OCI-M2 (cell line): ENCODE measurements around the gene HMGCS2.

ENCODE experiments used
- DNase-seq: peaks from one replicate; lab custom pipeline; 2025; ENCODE audit not compliant: unreplicated experiment; lab: John Stamatoyannopoulos, UW

HMGCS2 gene

DNA sequence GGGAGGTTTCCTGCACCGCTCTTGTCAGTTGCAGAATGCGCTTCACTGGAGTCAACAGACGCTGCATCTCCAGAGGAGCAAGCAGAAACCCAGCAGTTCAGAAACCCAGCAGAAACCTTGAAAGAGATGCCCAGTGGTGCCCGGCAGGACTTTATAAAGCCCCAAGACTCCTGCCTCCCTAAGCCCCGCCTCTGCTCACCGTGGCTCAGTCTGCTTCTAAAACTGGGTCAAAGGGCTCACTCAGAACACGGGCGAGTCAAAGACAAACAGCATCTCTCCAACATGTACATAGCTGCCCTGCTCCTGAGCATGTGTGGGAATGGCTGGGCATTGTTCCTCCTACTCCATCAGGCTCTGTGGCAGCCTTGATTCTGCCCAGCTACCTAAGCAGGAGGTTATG lies at the start of gene HMGCS2:
Gene HMGCS2 (minus strand): TSS at position 128 of the 400 bp plus-strand sequence. CDS start 61 bp downstream, at position 67.
- no peak for DNase-seq

DNA sequence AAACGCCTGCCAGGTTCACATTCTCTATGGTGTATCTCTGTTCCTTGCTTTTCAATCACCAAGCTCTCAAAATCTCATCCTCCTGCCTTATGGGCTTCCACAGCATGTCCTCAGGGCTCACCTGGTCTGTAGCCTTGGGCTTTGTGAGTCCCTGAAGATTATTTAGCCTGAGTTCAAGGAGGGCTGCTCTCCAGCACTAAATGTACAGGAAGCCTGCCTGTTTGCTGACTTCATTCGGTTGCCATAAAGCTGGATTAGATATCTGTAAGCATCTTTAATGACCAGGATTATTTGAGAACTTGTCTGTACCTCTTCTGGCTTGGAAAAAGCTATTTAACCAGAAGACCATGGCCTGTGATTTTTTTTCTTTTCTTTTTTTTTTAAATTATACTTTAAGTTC lies 49.5 kb upstream of the HMGCS2 start:
- DNase-seq = no peak

DNA sequence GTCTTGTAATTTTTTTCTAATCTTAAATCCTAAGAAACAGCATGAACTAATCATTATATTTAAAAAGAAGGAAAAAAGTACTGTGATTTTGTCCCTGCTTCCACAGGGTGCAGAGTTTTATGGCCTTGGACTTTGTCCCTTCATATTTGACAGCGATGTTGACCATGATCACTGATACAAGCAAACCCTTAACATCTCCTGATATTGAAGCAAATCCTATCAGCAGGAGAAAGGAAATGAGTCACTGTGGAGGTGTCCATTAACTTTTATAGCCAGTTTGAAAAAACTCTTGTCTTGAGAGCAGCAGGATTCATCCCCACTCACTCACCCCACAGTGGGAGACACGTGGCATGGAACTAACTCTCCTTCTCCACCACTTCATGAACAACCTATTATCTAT lies 47.7 kb upstream of the HMGCS2 start:
- DNase-seq = no peak

DNA sequence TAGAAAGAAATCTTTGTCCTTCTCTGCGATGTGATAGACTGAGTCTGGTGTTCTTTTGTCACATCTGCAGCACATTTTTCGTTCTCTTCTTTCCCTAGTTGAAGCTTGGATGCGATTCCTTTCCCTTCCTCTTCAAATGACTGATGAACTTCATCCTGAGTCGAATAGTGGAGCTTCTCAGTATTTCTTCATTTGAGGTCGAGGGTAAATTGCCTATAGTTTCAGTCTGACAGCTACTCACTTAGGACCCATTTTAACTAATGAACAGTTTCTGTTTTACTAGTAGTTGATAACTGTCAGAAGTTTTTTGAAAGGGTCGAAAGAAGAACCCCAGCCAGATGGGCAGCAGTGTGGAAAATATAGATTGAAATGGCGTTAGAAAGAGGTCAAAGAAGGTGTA lies 47.2 kb upstream of the HMGCS2 start:
- no peak for DNase-seq

DNA sequence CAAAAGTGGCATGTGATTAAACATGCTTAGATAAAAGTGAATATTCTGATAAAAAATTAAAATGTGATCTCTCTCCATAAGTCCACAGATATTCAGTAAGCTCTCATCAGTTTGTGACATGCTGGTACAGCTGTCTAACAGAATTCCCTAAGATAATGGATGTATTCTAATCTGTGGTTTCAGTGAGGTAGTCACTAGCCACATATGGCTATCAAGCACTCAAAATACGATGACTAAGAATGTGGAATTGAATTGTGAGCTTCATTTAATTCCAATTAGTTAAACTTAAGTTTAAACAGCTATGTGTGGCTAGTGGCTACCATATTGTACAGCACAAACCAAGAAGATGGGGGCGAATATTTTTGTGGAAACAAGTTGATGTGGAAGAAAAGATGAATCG lies 46.7 kb upstream of the HMGCS2 start:
- DNase-seq = no peak

DNA sequence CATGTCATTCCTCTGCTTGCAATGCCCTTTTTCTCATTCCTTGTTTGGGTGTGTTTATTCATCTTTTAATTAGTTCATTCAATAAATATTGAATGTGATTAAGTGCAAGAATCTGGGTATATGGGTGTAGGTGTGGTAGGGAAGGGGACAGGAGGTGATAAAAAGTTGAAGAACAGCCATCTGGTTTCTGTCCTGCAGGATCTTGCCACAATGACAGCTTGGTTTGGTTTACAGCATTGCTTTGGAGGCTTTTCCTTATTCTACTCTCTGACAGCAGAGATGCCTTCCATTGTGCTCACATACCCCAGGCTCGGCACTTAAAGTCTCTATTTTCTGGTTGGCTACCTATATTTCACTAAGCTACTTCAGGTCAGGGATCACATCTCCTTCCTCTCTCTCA lies 45.6 kb upstream of the HMGCS2 start:
- DNase-seq = no peak

DNA sequence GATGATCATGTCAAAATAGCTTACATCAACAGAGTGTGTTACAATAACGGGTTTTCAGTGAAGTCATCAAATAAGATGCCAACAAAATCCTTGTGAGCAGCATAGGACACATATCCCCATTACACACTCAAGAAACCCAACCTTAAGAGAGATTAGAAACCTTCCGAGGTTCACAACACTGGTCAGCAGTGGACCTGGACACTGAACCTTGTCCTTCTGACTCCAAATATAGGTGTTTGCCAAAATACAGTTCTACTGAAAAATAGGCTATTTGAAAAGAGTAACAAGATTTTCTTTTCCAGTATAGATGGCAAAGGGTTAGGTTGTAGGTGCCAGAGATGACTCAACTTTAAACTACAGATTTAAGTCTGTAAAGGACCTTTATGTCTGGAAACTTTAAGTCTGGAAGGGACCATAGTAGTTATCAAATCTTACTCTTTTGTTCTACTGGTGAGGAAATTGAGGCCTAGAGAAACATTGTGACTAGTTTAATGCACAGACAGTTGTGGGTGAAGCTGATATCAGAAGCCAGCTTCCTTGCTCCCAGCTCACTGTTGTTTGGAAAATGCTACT lies 43.4 kb upstream of the HMGCS2 start:
- no peak for DNase-seq

DNA sequence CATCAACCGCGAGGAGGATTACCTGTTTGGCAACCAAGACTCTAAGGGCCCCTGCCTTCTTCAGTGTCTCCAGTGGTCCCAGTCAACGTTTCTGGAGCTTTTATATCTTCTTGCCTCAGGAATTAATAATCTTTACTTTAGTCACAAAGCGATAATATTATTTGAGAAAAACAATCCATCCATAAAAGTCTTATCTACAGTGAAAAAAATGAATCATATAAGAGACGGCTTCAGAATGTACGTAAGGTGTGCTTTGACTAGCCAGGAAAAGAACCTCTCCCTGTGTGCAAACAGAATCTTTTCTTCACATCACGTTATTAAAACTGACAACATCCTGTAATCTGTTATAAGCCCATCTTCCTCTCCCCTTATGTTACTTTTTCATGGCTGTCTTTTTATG lies 42.7 kb upstream of the HMGCS2 start, which contains the start of gene REG4:
Gene REG4 (minus strand): TSS at position 74 of the 400 bp plus-strand sequence. CDS start 2,691 bp downstream, outside the sequence.
- no peak for DNase-seq

DNA sequence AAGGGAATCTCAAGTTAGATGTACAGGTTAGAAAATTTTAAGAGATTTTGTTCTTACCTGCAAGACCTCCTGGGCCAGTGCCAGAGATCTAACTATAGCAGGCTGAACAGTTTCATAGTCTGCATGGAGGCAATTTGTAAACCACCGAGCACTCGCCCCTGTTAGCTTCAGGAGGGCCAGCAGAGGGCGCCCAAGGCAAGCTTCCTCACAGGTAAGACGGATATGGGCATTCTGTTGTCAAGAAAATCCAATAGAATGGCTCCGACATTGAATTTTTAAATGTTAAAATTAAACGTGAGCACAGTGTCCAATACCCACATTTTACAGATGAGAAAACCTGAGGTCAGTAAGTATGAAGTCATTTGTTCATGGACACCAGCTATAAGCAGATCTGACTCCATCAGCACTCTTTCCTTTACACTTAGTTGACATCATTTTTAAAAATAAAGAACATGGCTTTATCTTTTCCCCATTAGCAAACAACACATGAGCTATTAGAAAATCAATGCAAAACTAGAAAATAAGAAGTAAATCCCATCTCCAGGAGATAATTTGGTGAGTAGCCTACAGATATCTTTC lies 40.4 kb upstream of the HMGCS2 start:
- DNase-seq = peak; percentile 26

DNA sequence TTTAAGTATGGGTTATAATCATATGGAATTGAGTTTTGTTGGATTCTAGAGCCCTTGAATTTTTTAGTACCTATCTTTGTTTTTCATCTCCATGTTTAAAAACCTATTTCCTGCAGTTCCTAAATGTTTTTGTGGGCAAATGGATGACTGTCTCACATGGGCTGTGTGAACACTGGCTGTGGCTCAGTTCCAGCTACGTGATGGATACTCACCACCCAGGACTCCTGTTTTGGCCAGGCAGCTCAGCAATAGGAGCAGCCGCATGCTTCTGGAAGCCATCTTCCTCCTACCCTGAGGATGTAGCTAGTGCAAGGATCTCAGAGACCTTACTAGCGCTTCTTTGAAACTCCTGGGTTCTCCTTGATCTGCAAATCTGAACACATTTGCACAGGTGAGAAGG lies 39.8 kb upstream of the HMGCS2 start:
- DNase-seq = no peak

DNA sequence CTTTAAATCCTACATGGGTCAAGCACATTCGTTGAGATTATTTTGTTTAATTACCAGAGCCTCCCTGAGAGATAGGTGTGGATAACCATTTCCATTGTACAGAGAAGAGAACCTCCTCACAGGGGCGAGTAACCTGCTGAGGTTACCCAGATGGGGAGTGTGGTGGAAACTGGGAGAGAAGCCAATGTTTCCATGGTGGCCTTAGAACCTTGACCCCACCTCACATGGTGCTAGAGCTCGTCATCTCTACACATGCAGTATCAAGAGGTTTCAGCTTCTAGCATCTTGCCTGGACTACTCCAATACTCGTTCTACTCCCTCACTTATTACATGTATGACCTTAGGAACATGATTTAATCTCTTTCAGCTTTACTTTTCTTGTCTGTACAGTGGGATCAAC lies 37.8 kb upstream of the HMGCS2 start:
- no peak for DNase-seq

DNA sequence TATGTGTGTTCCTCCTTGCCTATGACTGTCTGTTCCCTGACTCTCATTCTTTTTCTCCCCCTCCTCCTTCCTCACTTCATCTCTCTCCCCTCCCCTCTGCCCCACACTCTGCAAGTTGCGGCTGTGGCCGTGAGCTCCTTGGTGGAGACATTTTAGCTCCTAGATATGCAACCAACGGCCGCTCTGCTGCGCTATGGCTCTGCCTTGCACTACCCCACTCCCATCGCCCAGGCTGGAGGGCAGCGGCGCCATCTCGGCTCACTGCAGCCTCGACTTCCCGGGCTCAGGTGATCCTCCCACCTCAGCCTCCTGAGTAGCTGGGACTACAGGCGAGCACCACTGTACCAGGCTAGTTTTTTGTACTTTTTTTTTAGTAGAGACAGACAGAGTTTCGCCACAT lies 37.0 kb upstream of the HMGCS2 start:
- no peak for DNase-seq

DNA sequence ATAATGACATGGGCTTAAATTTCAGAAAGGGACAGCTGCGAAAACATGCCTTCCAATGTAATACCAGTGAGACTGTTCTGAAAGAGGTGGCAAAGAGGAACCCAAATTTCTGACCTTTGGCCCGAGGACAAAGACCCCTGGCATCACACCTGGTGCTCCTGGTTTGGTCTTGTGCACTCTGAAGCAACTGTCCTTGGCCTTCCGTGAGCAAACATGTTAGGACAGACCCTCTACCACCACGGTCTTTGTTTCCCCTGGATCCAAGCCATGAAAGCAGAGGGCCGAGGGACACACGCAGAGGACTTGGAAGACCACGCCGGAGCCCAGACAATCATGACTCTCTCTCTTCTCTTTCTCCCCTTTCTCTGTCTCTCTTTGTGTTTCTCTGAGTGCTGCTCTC lies 36.5 kb upstream of the HMGCS2 start:
- DNase-seq = no peak

DNA sequence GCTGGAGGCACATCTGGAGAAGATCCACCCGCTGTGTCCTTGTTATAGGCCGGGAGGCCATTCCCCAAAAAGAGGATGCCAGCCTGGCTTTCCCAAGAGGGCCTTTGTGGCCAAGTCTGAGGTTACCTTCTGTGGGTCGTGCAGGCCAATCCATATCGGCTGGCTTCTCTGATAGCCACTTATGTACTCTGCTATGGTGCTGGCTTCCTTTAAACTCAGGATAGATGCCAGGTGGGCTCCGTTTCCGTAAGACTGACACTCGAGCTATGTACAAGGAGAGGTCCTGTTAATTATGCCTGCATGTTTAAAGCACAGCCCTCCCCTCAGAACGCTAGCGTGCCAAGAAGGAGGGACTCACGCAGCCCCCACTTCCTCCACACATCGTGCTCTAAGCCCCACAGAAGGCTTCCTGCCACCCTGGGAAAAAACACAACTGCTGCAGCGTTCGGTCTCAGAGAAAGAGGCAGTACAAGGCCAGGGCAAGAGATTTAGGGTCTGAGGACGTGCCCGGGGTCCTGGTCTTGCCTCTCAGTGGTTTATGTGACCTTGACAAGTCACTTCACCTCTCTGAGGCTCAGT lies 31.0 kb upstream of the HMGCS2 start:
- no peak for DNase-seq

DNA sequence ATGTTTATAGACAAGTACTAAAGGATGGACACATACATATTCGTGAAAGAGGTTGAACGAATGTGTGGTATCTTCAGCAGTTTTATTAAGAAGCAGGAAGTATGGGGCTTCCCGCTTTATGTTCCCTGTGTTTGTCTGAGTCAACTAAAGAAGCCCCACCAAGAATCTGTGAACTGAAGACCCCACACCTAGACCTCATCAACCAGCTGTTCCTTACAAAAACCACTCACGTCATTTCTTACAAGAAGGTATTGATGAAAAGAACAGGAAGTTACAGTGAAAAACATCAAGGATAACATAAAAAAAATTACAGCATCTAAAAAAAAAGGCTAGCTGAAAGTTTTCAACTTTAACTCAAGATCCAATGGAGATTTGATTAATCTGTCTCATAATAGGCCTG lies 30.3 kb upstream of the HMGCS2 start:
- no peak for DNase-seq

DNA sequence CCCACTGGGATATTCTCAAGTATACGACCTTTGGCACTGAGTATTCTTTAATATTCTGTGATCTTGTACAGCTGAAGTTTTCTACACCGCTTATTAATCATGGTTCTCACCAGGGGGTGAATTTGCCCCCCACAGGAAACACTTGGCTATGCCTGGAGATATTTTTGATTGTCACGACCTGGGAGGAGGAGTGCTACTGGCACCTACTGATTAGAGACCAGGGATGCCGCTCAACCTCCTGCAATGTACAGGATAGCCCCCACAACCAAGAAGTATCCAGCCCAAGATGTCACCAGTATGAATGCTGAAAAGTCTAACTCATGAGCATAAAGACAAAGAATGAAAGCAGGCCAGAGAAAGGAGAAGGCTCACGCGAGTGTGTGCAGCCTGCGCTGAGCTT lies 28.9 kb upstream of the HMGCS2 start:
- DNase-seq = no peak

DNA sequence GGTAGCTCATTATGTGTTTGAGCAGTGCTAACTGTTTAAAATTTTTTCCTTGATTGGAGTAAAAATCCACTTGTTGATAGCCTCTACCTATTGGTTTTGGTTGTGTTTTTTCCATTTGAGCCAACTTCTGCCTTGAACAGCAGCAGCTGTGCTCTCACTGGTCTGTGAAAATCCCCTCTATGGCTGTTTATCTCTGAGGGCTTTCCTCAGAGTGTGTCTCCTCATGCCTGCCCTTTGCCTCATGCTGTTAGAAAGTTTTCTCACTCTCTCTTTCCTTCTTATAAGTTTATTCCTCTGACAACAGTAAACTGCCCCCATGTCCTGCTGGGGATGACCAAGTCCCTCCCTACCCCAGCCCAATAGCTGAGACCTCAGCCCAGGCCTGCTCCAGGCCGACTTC lies 28.5 kb upstream of the HMGCS2 start:
- no peak for DNase-seq

DNA sequence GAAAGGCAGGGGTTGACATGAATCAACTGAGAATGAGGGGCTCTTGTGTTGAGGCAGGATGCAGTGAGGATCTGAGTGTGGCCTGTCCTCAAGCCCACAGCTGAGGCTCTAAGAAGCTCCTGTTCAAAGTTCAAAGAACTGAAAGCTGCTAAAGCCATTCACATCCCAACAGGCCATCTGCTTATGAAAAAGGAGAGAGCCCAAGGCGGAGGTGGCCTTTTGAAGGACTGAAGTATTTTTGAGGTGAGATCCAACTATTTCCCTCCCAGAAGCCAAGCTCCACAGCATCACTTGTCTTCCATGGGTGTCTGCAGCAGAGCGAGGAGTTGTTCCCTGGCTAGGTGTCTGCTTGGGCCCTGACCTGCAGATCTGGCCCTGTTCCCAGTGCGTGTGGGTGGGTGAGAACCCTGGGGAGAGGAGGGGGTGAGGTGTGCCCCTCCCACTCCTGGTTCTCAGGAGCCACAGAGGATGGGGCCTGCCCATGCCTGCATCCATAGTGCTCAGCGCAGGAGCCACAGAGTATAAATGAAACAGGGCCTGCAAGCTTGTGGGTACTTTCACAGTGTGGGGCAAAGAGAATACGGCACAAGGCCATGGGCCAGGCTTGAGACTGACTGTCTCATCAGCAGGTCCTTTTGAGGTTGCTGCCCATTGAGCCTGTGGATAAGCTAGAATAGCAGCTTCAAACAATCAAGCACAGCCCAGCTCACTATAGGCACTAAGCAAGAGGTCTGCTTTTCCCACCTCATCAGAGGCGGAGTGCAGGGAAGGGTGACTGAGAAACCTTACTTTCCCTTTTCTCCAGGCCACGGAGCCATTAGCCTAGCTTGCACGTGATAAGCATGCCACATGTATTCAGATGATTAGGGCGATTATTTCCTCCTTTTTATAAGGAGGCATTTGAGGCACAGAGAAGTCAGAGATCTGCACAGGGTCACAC lies 26.8 kb upstream of the HMGCS2 start:
- DNase-seq = no peak

DNA sequence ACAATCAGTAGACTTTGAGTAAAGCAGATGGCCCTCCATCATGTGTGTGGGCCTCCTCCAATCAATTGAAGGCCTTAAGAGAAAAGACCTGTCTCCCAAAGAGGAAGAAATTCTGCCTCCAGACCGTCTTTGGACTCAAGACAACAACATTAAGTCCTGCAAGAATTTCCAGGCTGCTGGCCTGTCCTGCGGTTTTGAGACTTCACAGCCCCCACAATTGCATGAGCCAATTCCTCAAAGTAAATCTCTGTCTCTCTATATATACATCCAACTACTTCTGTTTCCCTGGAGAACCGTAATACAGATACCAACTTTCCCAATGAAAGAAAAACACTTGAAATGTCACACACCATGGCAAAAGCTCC lies 26.2 kb upstream of the HMGCS2 start:
- no peak for DNase-seq

DNA sequence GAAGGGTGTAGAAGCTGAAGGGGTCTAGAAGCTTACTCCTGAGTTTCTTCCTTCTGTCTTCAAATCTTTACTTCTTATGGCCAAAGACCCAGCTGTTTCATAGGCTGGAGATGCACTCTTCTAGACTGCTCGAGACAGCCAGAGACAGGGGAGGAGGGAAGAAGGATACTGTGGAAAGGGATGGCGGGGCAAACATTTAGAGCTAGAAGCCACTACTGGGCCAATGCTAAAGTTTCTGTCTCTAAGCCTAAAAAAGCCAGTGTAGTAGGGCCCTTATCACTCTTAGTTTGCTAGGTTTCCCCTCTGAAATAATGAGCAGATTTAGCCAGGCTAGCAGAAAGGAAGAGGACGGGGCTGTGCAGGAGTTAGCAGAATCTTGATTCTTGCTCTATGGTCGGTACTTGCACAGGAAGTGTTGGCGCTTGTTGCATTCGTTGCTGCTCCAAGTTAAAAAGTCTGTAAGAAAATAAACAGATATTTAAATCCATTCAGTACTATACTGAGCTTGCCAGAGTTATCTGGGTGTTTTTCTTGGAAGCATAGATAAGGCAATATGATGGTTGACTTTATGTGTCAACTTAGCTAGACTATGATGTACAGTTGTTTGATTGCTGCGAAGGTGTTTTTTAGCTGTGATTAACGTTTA lies 25.6 kb upstream of the HMGCS2 start:
- no peak for DNase-seq

DNA sequence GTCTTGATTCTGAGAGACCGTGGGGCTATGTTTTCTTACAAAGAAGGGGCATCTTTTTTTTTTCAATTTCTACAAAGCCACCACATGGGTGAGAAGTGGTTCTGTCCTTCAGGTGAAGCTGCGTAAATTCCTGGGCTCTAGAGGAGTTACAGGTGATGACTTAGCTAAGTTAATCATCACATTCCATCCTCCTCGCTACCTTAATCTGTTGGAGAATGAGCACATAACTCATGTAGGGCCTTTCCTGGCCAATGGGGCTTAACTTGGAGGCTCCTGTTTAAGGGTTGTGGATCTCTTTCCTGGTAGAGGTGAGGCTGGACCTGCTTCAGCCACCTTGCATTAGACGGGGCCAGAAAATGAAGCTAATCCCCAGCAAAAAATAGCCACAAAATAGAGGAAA lies 22.7 kb upstream of the HMGCS2 start:
- no peak for DNase-seq
